AG09309 (cell line): Measurements from ENCODE around the gene MRPL22.
"Not testable (repeated sequence)": the region's sequence is repeated elsewhere in the genome, so short reads cannot be mapped to it uniquely, and the experiment has no call there.

Source experiments
- DNase-seq: peaks from one replicate; pipeline ENCODE4 v3.0.0-alpha.2; 2010; ENCODE audit warnings: low read depth
- H3K4me3 ChIP-seq: 2 replicates; pipeline ENCODE4 v1.5.1; 2011; ENCODE audit warnings: mild to moderate bottlenecking, low read depth, low read length, moderate library complexity; ENCODE audit not compliant: control insufficient read depth
- CTCF ChIP-seq: IDR thresholded peaks from 2 replicates; pipeline ENCODE4 v1.5.1; 2011; ENCODE audit warnings: mild to moderate bottlenecking, low read depth, low read length, inconsistent platforms; ENCODE audit not compliant: insufficient read depth, control insufficient read depth; ENCODE audit errors: missing control alignments

Gene MRPL22

GRCh38 chr5:155004138-155004744 lies 63.4 kb downstream of the MRPL22 start:
- peak; percentile 41 for TF ChIP-seq CTCF
- H3K4me3 ChIP-seq: no peak overlapping the region

GRCh38 chr5:155006265-155006664 lies 65.4 kb downstream of the MRPL22 start:
- not testable (repeated sequence) for H3K4me3 ChIP-seq, DNase-seq

More at GRCh38 chr5:155004138-155004744, 63.4 kb downstream of the MRPL22 start:
- DNase-seq: no peak

- no peak overlapping the region for H3K4me3 ChIP-seq
- DNase-seq: no peak
- no peak for TF ChIP-seq CTCF
Observed at GRCh38 chr5:155008669-155009068, 67.8 kb downstream of the MRPL22 start.

GRCh38 chr5:155010881-155011280 lies 70.0 kb downstream of the MRPL22 start:
- no peak for DNase-seq
- TF ChIP-seq CTCF: no peak
- H3K4me3 ChIP-seq: no peak overlapping the region

- no peak within 1 kb of the TSS for H3K4me3 ChIP-seq
- no peak for DNase-seq
- TF ChIP-seq CTCF: no peak
Observed at GRCh38 chr5:155013526-155013925, 72.7 kb downstream of the MRPL22 start, which contains the start of gene KIF4B. KIF4B (plus strand) TSS chr5:155013755; CDS start chr5:155013860, 105 bp downstream.

GRCh38 chr5:155015239-155015638 lies 74.4 kb downstream of the MRPL22 start:
- no peak overlapping the region for H3K4me3 ChIP-seq
- no peak for DNase-seq
- TF ChIP-seq CTCF: no peak

- DNase-seq: no peak
- H3K4me3 ChIP-seq: no peak overlapping the region
- TF ChIP-seq CTCF: no peak
Observed at GRCh38 chr5:155017610-155018009, 76.7 kb downstream of the MRPL22 start.
